ENCODE results near the gene ZNF383.
"Not testable (repeated sequence)": the region's sequence is repeated elsewhere in the genome, so short reads cannot be mapped to it uniquely, and the experiment has no call there.

Gene ZNF383

DNA sequence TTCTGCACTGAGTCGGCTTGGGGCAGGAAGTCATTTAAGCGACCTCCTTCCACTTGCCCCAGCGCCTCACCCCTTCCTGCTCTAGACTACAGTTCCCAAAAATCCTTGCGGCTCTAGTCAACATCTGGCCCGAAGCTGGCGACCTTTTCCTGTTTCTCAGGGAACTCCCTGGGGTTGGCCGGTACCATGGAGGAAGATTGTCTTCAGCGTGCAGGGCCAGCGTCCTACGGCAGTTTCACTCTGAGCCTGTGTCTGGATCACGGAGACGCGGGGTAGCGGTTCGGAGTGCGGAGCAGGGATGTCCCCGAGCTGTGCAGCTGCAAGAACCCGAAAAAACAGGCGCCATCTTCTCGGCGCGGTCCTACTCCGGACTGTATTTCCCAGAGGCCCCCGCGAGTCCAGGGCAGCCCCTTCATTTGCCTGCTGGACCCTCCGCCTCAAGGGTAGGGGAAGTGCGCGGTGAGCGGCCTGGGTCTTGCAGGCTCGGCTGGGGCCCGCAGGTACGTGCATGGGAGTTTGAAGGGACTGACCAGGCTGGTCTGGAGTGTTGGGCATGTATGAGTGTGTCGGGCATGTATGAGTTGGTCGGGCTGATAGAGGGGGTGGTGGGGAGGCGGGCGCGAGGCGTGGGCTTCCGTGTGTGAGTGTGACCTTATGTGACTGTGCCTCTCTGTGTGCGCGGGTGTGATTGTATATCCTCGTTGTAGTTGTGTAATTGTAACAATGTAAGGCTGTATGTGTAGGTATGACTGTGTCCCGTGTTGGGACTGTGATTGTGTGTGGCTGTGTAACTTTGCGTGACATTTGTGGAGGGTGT, at the start of gene ZNF383:
Gene ZNF383, plus strand, starts transcription at position 440 of the 817 bp plus-strand sequence. CDS start 12,240 bp downstream, outside the sequence.
- Histone ChIP-seq H3K27me3 (ENCODE audit: insufficient read depth, low read length) (no peaks in the 10 kb centered on the region), H2AFZ (ENCODE audit: low read depth, low read length) (peak within 1 kb of the TSS; percentile 56), H3K4me1 (ENCODE audit: insufficient read depth, low read length) (peaks cover 6% of the 10 kb centered on the region), H3K9me3 (ENCODE audit: low read length) (peaks cover 5% of the 10 kb centered on the region), H3K36me3 (ENCODE audit: insufficient read depth, low read length) (peaks cover 6% of the 10 kb centered on the region), H3K4me3 (ENCODE audit: low read length) (peak within 1 kb of the TSS; percentile 79)

DNA sequence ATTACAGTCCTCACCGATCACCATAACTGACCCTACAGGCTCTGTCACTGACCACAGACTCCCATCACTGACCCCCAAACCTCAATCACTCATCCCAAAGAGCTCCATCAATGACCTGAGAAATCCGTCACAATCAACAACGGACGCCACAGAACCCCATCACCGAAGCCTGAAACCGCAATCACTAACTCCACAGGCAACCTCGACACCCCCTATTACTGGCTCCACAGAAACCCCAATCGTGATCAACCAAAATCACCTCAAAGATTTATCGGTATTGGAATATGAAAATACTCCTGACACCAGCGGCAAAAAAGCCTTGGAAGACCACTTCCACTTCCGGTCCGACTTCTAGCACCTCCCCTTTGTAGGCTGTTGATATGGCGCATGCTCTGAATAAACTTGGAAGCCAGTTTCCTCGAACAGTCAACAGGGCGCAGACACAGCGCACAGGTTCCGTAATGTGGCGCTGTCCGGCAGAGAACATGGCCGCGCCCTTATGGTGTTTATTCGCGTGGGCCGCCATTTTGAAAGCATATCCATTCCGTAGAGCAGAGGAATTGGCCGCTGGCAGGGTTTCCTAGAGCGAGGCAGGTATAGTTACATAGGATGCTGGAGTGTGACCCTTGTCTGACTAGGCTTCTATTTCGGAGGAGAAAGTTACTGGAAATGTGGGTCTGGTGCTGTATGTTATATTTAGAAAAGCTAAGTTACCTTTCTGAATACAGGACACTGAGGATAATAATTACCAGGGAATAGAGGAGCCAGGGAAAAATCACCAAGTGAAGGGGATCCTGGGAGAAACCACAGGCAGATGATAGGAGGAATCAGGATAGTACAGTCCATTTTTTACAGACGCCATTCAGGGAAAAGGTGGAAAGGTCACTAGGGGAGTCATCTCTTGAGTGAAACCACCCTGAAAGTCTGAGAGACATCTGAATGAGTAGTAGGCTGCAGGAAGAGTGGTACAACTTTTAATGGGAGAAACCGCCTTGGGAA, 45.3 kb upstream of the ZNF383 start, which contains the start of gene ZNF585A:
Gene ZNF585A, minus strand, starts transcription at position 328 of the 999 bp plus-strand sequence. CDS start 2,785 bp downstream, outside the sequence.
- Histone ChIP-seq H3K9me3 (ENCODE audit: low read length) (peaks cover 28% of the 10 kb centered on the region), H2AFZ (ENCODE audit: low read depth, low read length) (peak within 1 kb of the TSS; percentile 97), H3K27me3 (ENCODE audit: insufficient read depth, low read length) (no peaks in the 10 kb centered on the region), H3K4me1 (ENCODE audit: insufficient read depth, low read length) (peaks cover 9% of the 10 kb centered on the region), H3K36me3 (ENCODE audit: insufficient read depth, low read length) (peaks cover 26% of the 10 kb centered on the region), H3K4me3 (ENCODE audit: low read length) (peak within 1 kb of the TSS; percentile 97)

GRCh38 chr19:37186071-37186470, 31.9 kb upstream of the ZNF383 start:
- H3K4me1 ChIP-seq (ENCODE audit: insufficient read depth, low read length); H2AFZ ChIP-seq (ENCODE audit: low read depth, low read length); H3K4me3 ChIP-seq (ENCODE audit: low read length); H3K36me3 ChIP-seq (ENCODE audit: insufficient read depth, low read length); H3K27me3 ChIP-seq (ENCODE audit: insufficient read depth, low read length): not testable (repeated sequence)
- peaks cover 33% of the 10 kb centered on the region for H3K9me3 ChIP-seq (ENCODE audit: low read length)

DNA sequence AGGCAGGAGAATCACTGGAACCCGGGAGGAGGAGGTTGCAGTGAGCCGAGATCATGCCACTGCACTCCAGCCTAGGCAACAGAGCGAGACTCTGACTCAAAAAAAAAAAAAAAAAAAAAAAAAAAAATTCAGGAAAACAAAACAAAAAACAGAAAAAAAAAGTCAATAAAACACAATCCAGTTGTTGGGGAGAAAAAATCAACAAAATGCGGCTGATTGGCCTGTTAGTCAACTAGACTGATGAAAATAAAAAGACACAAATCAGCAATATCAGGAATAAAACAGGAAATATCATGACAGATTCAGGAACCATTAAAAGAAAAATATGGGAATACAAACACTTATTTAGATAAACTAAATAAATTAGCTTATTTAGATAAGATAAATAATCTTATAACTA, 22.8 kb upstream of the ZNF383 start:
- H3K27me3 ChIP-seq (ENCODE audit: insufficient read depth, low read length) = not testable (repeated sequence)

DNA sequence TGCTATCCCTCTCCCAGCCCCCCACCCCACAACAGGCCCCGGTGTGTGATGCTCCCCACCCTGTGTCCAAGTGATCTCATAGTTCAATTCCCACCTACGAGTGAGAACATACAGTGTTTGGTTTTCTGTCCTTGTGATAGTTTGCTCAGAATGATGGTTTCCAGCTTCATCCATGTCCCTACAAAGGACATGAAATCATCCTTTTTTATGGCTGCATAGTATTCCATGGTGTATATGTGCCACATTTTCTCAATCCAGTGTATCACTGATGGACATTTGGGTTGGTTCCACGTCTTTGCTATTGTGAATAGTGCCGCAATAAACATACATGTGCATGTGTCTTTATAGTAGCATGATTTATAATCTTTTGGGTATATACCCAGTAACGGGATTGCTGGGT, 20.9 kb upstream of the ZNF383 start:
- not testable (repeated sequence) for H3K36me3 ChIP-seq (ENCODE audit: insufficient read depth, low read length); H3K4me1 ChIP-seq (ENCODE audit: insufficient read depth, low read length); H2AFZ ChIP-seq (ENCODE audit: low read depth, low read length); H3K4me3 ChIP-seq (ENCODE audit: low read length); H3K9me3 ChIP-seq (ENCODE audit: low read length); H3K27me3 ChIP-seq (ENCODE audit: insufficient read depth, low read length)

More for the DNA sequence above, 22.8 kb upstream of the ZNF383 start:
- not testable (repeated sequence) for H3K9me3 ChIP-seq (ENCODE audit: low read length); H2AFZ ChIP-seq (ENCODE audit: low read depth, low read length); H3K4me1 ChIP-seq (ENCODE audit: insufficient read depth, low read length); H3K36me3 ChIP-seq (ENCODE audit: insufficient read depth, low read length); H3K4me3 ChIP-seq (ENCODE audit: low read length)

DNA sequence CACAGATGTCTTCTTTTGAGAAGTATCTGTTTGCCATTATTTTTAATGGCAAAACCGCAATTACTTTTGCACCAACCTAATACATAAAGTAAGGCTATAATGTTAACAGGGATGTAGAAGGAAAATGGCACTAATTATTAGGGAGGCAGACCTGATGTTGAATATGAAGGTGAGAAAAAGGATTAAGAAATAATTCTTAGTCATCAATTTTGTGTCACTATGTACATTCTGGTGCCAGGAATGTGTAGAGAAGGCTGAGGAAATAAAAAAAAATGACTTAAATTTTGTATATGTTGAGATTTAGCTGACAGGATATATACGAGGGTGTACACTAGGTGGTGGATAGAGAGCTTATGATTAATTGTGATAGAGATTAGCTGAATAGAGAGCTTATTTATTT, 20.2 kb upstream of the ZNF383 start:
- H3K27me3 ChIP-seq (ENCODE audit: insufficient read depth, low read length) = no peaks in the 10 kb centered on the region
- no peaks in the 10 kb centered on the region for H3K4me1 ChIP-seq (ENCODE audit: insufficient read depth, low read length)
- no peak overlapping the region for H2AFZ ChIP-seq (ENCODE audit: low read depth, low read length)
- H3K36me3 ChIP-seq (ENCODE audit: insufficient read depth, low read length) = peaks cover 6% of the 10 kb centered on the region
- H3K4me3 ChIP-seq (ENCODE audit: low read length) = no peak overlapping the region
- peaks cover 6% of the 10 kb centered on the region for H3K9me3 ChIP-seq (ENCODE audit: low read length)

DNA sequence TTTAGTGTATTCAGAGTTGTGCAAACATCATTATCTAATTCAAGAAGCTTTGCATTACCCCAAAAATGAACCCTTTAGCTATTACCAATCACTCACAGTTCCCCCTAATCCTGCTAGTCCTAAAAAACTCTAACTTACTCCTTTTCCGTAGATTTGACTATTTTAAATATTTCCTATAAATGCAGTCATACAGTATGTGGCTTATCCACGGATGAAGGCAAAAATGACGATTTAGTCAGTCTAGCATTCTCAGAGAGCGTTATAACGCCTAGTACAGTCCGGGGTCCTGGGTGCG, 587 bp upstream of the ZNF383 start:
- H3K4me1 ChIP-seq (ENCODE audit: insufficient read depth, low read length) = peaks cover 6% of the 10 kb centered on the region
- H3K27me3 ChIP-seq (ENCODE audit: insufficient read depth, low read length) = no peaks in the 10 kb centered on the region
- H3K4me3 ChIP-seq (ENCODE audit: low read length) = peak overlapping the region; percentile 79
- peaks cover 5% of the 10 kb centered on the region for H3K36me3 ChIP-seq (ENCODE audit: insufficient read depth, low read length)
- peak overlapping the region; percentile 56 for H2AFZ ChIP-seq (ENCODE audit: low read depth, low read length)
- H3K9me3 ChIP-seq (ENCODE audit: low read length) = peaks cover 5% of the 10 kb centered on the region

DNA sequence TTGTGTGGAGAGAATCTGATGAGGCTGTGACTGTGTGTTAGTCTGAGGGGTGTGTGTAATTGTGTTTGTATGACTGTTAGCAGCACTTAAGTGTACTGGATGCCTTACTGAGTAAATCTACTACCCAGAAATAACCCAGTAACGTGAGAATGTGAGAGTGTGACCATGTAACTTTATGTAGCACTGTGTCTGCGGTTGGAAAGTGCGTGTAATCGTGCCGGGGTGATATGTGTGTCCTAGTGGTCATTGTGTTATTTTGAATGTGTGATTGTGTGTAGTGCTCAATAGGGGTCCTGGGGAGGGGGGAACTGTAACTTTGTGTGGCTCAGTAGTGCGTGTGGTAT, 550 bp downstream of the ZNF383 start:
- H2AFZ ChIP-seq (ENCODE audit: low read depth, low read length) = peak overlapping the region; percentile 56
- H3K27me3 ChIP-seq (ENCODE audit: insufficient read depth, low read length) = no peaks in the 10 kb centered on the region
- H3K4me3 ChIP-seq (ENCODE audit: low read length) = peak overlapping the region; percentile 79
- peaks cover 6% of the 10 kb centered on the region for H3K4me1 ChIP-seq (ENCODE audit: insufficient read depth, low read length)
- peaks cover 9% of the 10 kb centered on the region for H3K36me3 ChIP-seq (ENCODE audit: insufficient read depth, low read length)
- peaks cover 8% of the 10 kb centered on the region for H3K9me3 ChIP-seq (ENCODE audit: low read length)

DNA sequence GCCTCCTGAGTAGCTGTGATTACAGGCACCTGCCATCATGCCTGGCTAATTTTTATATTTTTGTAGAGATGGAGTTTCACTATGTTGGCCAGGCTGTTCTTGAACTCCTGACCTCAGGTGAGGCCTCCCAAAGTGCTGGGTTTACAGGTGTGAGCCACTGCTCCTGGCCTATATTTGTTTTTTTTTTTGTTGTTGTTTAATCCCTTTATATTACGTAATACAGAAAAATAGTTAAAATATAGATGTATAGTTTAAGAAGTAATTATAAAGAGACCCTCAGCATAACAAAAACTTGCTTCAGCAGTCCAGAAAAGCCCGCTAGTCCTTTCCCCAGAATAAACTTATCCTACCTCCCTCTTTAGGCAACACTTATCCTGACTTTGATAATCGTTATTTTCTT, 2.4 kb downstream of the ZNF383 start:
- peaks cover 6% of the 10 kb centered on the region for H3K4me1 ChIP-seq (ENCODE audit: insufficient read depth, low read length)
- no peak overlapping the region for H2AFZ ChIP-seq (ENCODE audit: low read depth, low read length)
- peaks cover 12% of the 10 kb centered on the region for H3K36me3 ChIP-seq (ENCODE audit: insufficient read depth, low read length)
- H3K9me3 ChIP-seq (ENCODE audit: low read length) = peaks cover 12% of the 10 kb centered on the region
- H3K4me3 ChIP-seq (ENCODE audit: low read length) = no peak overlapping the region
- no peaks in the 10 kb centered on the region for H3K27me3 ChIP-seq (ENCODE audit: insufficient read depth, low read length)

- Histone ChIP-seq H3K27me3 (ENCODE audit: insufficient read depth, low read length) (no peaks in the 10 kb centered on the region), H2AFZ (ENCODE audit: low read depth, low read length) (no peak overlapping the region), H3K4me1 (ENCODE audit: insufficient read depth, low read length) (peaks cover 6% of the 10 kb centered on the region), H3K4me3 (ENCODE audit: low read length) (no peak overlapping the region), H3K36me3 (ENCODE audit: insufficient read depth, low read length) (peaks cover 18% of the 10 kb centered on the region), H3K9me3 (ENCODE audit: low read length) (peaks cover 12% of the 10 kb centered on the region)
Observed at GRCh38 chr19:37221136-37221535, 3.1 kb downstream of the ZNF383 start.

DNA sequence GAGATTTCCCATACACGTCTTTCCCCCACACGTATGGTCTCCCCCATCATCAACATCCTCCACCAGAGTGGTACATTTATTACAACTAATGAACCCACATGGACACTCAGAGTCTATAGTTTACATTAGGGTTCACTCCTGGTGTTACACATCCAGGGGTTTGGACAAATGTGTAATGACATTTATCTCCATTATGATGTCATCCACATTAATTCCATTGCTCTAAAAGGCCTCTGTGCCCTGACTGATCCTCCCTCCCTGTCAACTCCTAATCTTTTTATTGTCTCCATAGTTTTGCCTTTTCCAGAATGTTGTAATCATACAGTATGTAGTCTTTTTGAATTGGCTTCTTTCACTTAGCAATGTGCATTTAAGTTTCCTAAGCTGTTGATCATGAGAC, 8.2 kb downstream of the ZNF383 start:
- H3K36me3 ChIP-seq (ENCODE audit: insufficient read depth, low read length) = peaks cover 43% of the 10 kb centered on the region

GRCh38 chr19:37227996-37228395, 10.0 kb downstream of the ZNF383 start:
- H3K9me3 ChIP-seq (ENCODE audit: low read length) = peaks cover 39% of the 10 kb centered on the region
- no peaks in the 10 kb centered on the region for H3K4me1 ChIP-seq (ENCODE audit: insufficient read depth, low read length)
- H3K4me3 ChIP-seq (ENCODE audit: low read length) = no peak overlapping the region
- peaks cover 55% of the 10 kb centered on the region for H3K36me3 ChIP-seq (ENCODE audit: insufficient read depth, low read length)
- H3K27me3 ChIP-seq (ENCODE audit: insufficient read depth, low read length) = no peaks in the 10 kb centered on the region
- no peak overlapping the region for H2AFZ ChIP-seq (ENCODE audit: low read depth, low read length)

More for the DNA sequence above, 8.2 kb downstream of the ZNF383 start:
- no peaks in the 10 kb centered on the region for H3K4me1 ChIP-seq (ENCODE audit: insufficient read depth, low read length)
- H3K9me3 ChIP-seq (ENCODE audit: low read length) = peaks cover 38% of the 10 kb centered on the region
- H3K27me3 ChIP-seq (ENCODE audit: insufficient read depth, low read length) = no peaks in the 10 kb centered on the region
- H3K4me3 ChIP-seq (ENCODE audit: low read length) = no peak overlapping the region
- H2AFZ ChIP-seq (ENCODE audit: low read depth, low read length) = no peak overlapping the region

- no peak overlapping the region for H3K4me3 ChIP-seq (ENCODE audit: low read length)
- H3K9me3 ChIP-seq (ENCODE audit: low read length) = peaks cover 65% of the 10 kb centered on the region
- H3K36me3 ChIP-seq (ENCODE audit: insufficient read depth, low read length) = peaks cover 39% of the 10 kb centered on the region
Observed at GRCh38 chr19:37243206-37243632, 25.2 kb downstream of the ZNF383 start.

More at GRCh38 chr19:37243206-37243632, 25.2 kb downstream of the ZNF383 start:
- no peaks in the 10 kb centered on the region for H3K4me1 ChIP-seq (ENCODE audit: insufficient read depth, low read length)
- no peaks in the 10 kb centered on the region for H3K27me3 ChIP-seq (ENCODE audit: insufficient read depth, low read length)
- H2AFZ ChIP-seq (ENCODE audit: low read depth, low read length) = no peak overlapping the region
